Measurements from ENCODE around the gene TMEM119. TPM values are rescaled to one million over a fixed set of nuclear protein-coding genes. Genes with fewer than 3 reads are reported as not detected.

Gene TMEM119
- total RNA-seq, 2 experiments from 2014 or later: 2.1 to 2.6 TPM

DNA sequence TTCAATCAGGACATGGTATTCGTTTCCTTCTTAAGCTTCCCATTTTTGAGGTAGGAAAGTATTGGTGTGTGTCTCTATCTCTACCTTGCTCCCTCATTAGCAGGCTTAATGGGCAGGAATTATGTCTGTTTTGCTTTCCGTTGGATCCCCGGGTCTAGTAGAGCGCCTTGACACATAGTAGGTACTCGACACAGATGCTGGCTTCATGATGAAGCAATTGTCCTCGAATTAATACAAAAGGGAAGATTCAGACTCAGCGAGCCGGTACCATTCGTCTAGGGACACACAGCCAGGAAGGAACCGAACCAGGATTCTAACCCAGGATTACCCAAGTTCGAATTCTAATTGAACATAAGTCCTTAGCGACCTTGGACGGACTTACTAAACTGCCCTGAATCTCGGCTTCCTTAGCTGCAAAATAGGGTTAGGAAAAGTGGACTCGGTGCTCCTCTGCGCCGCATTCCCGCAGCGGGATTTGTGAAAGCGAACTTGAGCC, 36.0 kb downstream of the TMEM119 start:
- intact Hi-C loops (cut with DNase I, micrococcal nuclease): loop anchor here (1.0 to 5.0 kb wide), 10 partner anchors 45 to 875 kb away; partner anchors contain the start of genes SSH1 (in 2 of the 2), USP30 (in 2 of the 2), ALKBH2 (in 1 of the 2) and CORO1C (in 1 of the 2)
- H3K27me3 ChIP-seq (ENCODE audit: control insufficient read depth in 1 of 2, insufficient read depth in 2 of 2, low read length in 2 of 2): no peaks in the 10 kb centered on the region
- DNase-seq: no peak
- H3K36me3 Mint-ChIP-seq (ENCODE audit: low read depth): peaks cover 75% of the 10 kb centered on the region
- H3K4me3 ChIP-seq (ENCODE audit: low read length): peak overlapping the region; percentile 97
- ATAC-seq (ENCODE audit: poor library complexity): no peak
- CTCF ChIA-PET: interaction anchor here (0.6 to 9.8 kb wide), 3 partner anchors 56 to 389 kb away, joined by 3 to 102 read pairs (median 11); no protein-coding TSS in a partner anchor
- no peaks in the 10 kb centered on the region for H3K9me3 ChIP-seq (ENCODE audit: control insufficient read depth in 1 of 2, insufficient read depth in 1 of 2, low read length in 2 of 2)
- POLR2A ChIA-PET: interaction anchor here (0.6 to 8.0 kb wide), 28 partner anchors 13 to 1606 kb away, joined by 3 to 164 read pairs (median 5); partner anchors contain the start of genes ANKRD13A, FICD, MMAB and MVK
- TF ChIP-seq CTCF (IDR thresholded peaks at IDR 0.05): no peak
- H3K9me3 Mint-ChIP-seq: no peaks in the 10 kb centered on the region
- H3K4me1 ChIP-seq (ENCODE audit: insufficient read depth, low read length): peaks cover 64% of the 10 kb centered on the region
- H3K4me1 Mint-ChIP-seq (ENCODE audit: low read depth): peaks cover 74% of the 10 kb centered on the region
- peak overlapping the region; percentile 96 for H3K27ac Mint-ChIP-seq
- H3K27ac ChIP-seq (ENCODE audit: low read depth in 1 of 2, low read length in 2 of 2): peak overlapping the region; percentile 92 to 94
- no peaks in the 10 kb centered on the region for H3K27me3 Mint-ChIP-seq
- peaks cover 43% of the 10 kb centered on the region for H3K36me3 ChIP-seq (ENCODE audit: insufficient read depth, low read length)
- H3K4me3 Mint-ChIP-seq: peak overlapping the region; percentile 99

DNA sequence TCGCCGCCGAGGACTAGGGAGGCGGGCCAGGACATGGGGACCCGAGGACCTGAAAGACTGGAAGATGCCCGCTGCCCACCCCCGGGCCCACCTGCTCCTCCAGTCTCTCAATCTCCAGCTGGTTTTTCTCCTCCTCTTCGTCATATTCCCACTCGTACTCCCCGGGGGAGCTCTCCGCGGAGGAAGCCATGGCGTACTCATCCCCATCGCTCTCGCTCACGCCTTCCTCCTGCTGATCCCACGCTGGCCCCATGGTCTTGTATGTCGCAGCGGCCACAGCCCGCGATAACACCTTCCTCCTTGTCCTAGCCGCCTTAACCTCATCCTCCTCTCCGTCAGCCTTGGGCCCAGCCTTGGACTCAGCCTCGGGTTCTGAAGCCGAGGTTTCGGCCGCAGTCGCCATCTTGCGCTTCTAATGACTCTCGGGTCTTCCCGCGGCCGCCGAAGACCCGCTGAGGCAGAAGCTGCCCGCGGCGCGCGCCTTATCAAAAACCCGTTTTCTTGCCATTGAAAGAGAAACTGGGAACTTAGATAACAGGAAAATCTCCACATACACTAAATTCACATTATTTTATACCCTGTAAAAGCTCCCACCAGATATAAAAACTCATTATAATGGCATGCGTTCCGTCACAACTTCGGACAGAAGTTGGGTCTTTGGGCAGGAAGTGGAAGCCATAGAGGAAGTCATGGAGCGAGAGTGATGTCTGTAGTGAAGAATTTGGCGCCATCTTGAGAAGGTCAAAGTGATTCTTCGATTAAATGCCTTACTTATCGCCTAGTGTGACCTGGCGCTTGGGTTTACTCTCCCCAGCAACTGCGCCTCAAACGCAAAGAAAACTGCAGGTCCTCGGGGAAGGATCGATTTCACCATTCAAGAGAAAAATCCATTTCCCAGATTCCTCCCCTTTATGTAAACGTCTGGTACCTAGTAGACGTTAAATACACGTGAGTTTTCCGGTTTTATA, 36.8 kb downstream of the TMEM119 start, which contains the start of gene SART3:
TSS of gene SART3 (minus strand) at position 422 of the 968 bp plus-strand sequence. CDS start at position 403, 19 bp downstream.
- TF ChIP-seq CTCF (IDR thresholded peaks at IDR 0.05): no peak
- CTCF ChIA-PET: interaction anchor here (0.9 to 2.5 kb wide), 5 partner anchors 49 to 551 kb away, joined by 3 to 11 read pairs (median 5); partner anchors contain the start of gene ALKBH2
- Histone ChIP-seq H3K27me3 (ENCODE audit: control insufficient read depth in 1 of 2, insufficient read depth in 2 of 2, low read length in 2 of 2) (no peaks in the 10 kb centered on the region), H3K36me3 (ENCODE audit: insufficient read depth, low read length) (peaks cover 43% of the 10 kb centered on the region), H3K9me3 (ENCODE audit: control insufficient read depth in 1 of 2, insufficient read depth in 1 of 2, low read length in 2 of 2) (no peaks in the 10 kb centered on the region), H3K27ac (ENCODE audit: low read depth in 1 of 2, low read length in 2 of 2) (peak within 1 kb of the TSS; percentile 92 to 94), H3K4me3 (ENCODE audit: low read length) (peak within 1 kb of the TSS; percentile 97), H3K4me1 (ENCODE audit: insufficient read depth, low read length) (peaks cover 68% of the 10 kb centered on the region)
- intact Hi-C loops (cut with DNase I, micrococcal nuclease): loop anchor here (2.0 to 5.0 kb wide), 7 partner anchors 44 to 874 kb away; partner anchors contain the start of genes USP30 (in 2 of the 2), ALKBH2 (in 1 of the 2), CORO1C (in 1 of the 2) and FICD (in 1 of the 2)
- Mint-ChIP-seq H3K9me3 (no peaks in the 10 kb centered on the region), H3K27me3 (no peaks in the 10 kb centered on the region), H3K4me1 (ENCODE audit: low read depth) (peaks cover 74% of the 10 kb centered on the region), H3K36me3 (ENCODE audit: low read depth) (peaks cover 73% of the 10 kb centered on the region), H3K27ac (peak within 1 kb of the TSS; percentile 96), H3K4me3 (peak within 1 kb of the TSS; percentile 99)
- DNase-seq (peak; percentile 70 to 93 (median 78)), ATAC-seq (ENCODE audit: poor library complexity) (peak; percentile 53)
- POLR2A ChIA-PET: interaction anchor here (0.7 to 8.0 kb wide), 20 partner anchors 8 to 538 kb away, joined by 3 to 164 read pairs (median 6); partner anchors contain the start of genes FICD, SELPLG and SSH1

DNA sequence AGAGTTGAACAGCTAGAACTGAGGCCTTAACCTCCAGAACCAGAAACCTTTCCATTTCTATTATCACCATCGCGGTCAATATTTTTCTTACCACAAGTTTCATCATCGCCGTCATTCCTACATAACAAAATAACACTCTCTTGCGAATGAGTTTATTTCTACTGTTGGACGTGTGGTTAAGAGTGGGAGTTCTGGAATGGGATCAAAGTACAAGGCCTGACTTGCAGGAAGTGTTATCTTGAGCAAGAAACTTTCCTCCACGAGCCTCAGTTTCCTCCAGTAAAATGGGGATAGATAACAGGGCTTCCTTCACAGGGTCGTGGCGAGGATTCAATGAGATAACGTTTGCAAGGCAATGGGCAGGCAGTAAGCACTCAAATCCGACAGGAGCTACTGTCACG, 37.6 kb downstream of the TMEM119 start:
- TF ChIP-seq CTCF (IDR thresholded peaks at IDR 0.05): no peak
- ChIA-PET POLR2A (interaction anchor here (1.0 to 8.0 kb wide), 16 partner anchors 9 to 297 kb away, joined by 3 to 164 read pairs (median 7); partner anchors contain the start of genes FICD, SELPLG and SSH1), CTCF (interaction anchor here (0.9 to 2.3 kb wide), 5 partner anchors 48 to 552 kb away, joined by 3 to 6 read pairs (median 5); partner anchors contain the start of gene ALKBH2)
- H3K36me3 Mint-ChIP-seq (ENCODE audit: low read depth): peaks cover 72% of the 10 kb centered on the region
- H3K9me3 Mint-ChIP-seq: no peaks in the 10 kb centered on the region
- no peaks in the 10 kb centered on the region for H3K27me3 ChIP-seq (ENCODE audit: control insufficient read depth in 1 of 2, insufficient read depth in 2 of 2, low read length in 2 of 2)
- peak overlapping the region; percentile 96 for H3K27ac Mint-ChIP-seq
- peak overlapping the region; percentile 92 to 94 for H3K27ac ChIP-seq (ENCODE audit: low read depth in 1 of 2, low read length in 2 of 2)
- ATAC-seq (ENCODE audit: poor library complexity) (no peak), DNase-seq (no peak)
- H3K4me3 Mint-ChIP-seq: peak overlapping the region; percentile 99
- H3K27me3 Mint-ChIP-seq: no peaks in the 10 kb centered on the region
- peaks cover 74% of the 10 kb centered on the region for H3K4me1 Mint-ChIP-seq (ENCODE audit: low read depth)
- H3K4me3 ChIP-seq (ENCODE audit: low read length): peak overlapping the region; percentile 97
- H3K9me3 ChIP-seq (ENCODE audit: control insufficient read depth in 1 of 2, insufficient read depth in 1 of 2, low read length in 2 of 2): no peaks in the 10 kb centered on the region
- H3K4me1 ChIP-seq (ENCODE audit: insufficient read depth, low read length): peaks cover 69% of the 10 kb centered on the region
- intact Hi-C loops (cut with DNase I, micrococcal nuclease): loop anchor here (2.0 to 5.0 kb wide), 7 partner anchors 43 to 873 kb away; partner anchors contain the start of genes USP30 (in 2 of the 2), ALKBH2 (in 1 of the 2), CORO1C (in 1 of the 2) and FICD (in 1 of the 2)
- peaks cover 42% of the 10 kb centered on the region for H3K36me3 ChIP-seq (ENCODE audit: insufficient read depth, low read length)

All from CD4-positive, alpha-beta T cell (primary cell).